Brain microvascular endothelial cell (primary cell): ENCODE data around the gene TECTB.

Source experiments
- DNase-seq: peaks from one replicate; pipeline ENCODE4 v3.0.0-alpha.2; 2020
- H3K27ac ChIP-seq: fragments of 250-450 bp; sonication (Bioruptor Pico); 2 replicates; pipeline ENCODE4 v1.5.1; 2020; ENCODE audit warnings: mild to moderate bottlenecking, moderate library complexity
- H3K27me3 ChIP-seq: fragments of 250-450 bp; sonication (Bioruptor Pico); replicated peaks from 2 replicates; pipeline ENCODE4 v1.5.1; 2020; ENCODE audit warnings: mild to moderate bottlenecking
- H3K36me3 ChIP-seq: fragments of 250-450 bp; sonication (Bioruptor Pico); replicated peaks from 2 replicates; pipeline ENCODE4 v1.5.1; 2020; ENCODE audit warnings: mild to moderate bottlenecking
- H3K4me3 ChIP-seq: 2 replicates; pipeline ENCODE4 v1.5.1; 2011; ENCODE audit warnings: low read depth, mild to moderate bottlenecking, control low read depth, low read length, moderate library complexity
- in situ Hi-C: cut with HindIII; loops from 2 replicates; pipeline ENCODE4 v1.10.0; 2017; ENCODE audit warnings: low sequenced_read_pairs, low pct_ligation_motif_present
- TF ChIP-seq, protein P1 (sequence below): IDR thresholded peaks from 2 replicates; pipeline ENCODE4 v1.5.1; 2011; ENCODE audit warnings: low read depth, mild to moderate bottlenecking, moderate library complexity, low read length, control low read depth, inconsistent platforms; ENCODE audit errors: missing control alignments

TECTB gene

DNA sequence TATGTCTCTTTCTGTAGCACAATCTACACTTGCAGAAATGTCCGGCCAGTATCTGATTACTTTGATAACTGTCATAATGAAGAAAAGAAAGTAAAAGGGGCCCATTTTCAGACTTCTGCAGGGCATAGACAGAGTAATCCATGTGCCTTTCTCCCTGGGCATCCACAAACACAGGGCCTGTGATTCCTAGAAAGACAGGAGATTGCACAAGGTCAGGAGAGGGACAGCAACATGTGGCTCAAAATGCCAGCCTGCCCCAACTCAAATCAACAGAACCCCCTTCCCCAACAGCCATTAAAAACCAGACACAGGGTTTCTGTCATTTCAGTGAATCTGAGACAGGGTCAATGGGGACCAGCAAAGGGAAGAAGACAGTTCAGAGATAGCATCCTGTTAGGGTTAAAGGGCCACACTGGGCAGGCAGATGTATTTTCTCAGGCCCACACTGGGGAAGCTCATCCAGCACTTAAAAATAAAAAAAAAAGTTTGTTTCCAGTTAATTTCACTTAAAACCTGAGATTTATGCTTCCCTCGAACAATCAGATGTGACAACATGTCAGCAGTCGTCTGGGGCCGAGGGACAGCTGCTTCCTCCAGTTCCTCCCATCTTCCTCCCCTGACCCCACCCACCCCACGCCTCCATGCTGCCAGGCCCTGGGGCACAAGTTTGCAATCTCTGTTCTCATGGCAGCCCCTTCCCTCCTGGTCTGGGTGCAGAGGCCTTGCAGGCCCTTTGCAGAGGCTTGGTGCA, 60.0 kb downstream of the TECTB start:
- Histone ChIP-seq H3K36me3 (no peaks in the 10 kb centered on the region), H3K27me3 (no peaks in the 10 kb centered on the region), H3K4me3 (no peak overlapping the region), H3K27ac (no peak overlapping the region)
- TF ChIP-seq, protein P1, sequence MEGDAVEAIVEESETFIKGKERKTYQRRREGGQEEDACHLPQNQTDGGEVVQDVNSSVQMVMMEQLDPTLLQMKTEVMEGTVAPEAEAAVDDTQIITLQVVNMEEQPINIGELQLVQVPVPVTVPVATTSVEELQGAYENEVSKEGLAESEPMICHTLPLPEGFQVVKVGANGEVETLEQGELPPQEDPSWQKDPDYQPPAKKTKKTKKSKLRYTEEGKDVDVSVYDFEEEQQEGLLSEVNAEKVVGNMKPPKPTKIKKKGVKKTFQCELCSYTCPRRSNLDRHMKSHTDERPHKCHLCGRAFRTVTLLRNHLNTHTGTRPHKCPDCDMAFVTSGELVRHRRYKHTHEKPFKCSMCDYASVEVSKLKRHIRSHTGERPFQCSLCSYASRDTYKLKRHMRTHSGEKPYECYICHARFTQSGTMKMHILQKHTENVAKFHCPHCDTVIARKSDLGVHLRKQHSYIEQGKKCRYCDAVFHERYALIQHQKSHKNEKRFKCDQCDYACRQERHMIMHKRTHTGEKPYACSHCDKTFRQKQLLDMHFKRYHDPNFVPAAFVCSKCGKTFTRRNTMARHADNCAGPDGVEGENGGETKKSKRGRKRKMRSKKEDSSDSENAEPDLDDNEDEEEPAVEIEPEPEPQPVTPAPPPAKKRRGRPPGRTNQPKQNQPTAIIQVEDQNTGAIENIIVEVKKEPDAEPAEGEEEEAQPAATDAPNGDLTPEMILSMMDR = no peak
- in situ Hi-C loops = no loop called here
- no peak for DNase-seq

DNA sequence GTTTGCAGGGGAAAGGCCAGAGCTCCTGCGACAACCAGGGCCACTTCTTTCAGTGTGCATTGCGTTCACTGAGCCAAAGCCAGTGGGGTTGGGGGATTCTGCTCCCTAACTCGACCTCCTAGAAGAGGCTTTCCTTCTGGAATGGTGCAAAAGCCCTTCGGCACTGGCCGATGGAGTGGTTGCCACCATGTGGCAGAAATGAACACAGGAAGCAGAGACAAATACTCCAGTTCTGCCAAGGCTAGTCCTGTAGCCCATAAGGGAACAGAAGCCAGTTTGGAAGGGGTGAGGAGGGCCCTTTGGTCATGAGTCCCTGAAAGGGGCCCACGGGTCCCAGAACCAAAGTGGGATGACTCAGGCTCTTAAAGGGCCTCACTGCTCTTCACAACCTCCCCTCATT, 61.1 kb downstream of the TECTB start:
- H3K36me3 ChIP-seq = no peaks in the 10 kb centered on the region
- no peak overlapping the region for H3K27ac ChIP-seq
- no peak for DNase-seq
- in situ Hi-C loops = no loop called here
- no peaks in the 10 kb centered on the region for H3K27me3 ChIP-seq
- TF ChIP-seq, protein P1 = peak; percentile 4
- H3K4me3 ChIP-seq = no peak overlapping the region

GRCh38 chr10:112345202-112345601, 62.0 kb downstream of the TECTB start:
- DNase-seq = no peak
- H3K4me3 ChIP-seq = no peak overlapping the region
- no peak overlapping the region for H3K27ac ChIP-seq
- no peaks in the 10 kb centered on the region for H3K27me3 ChIP-seq
- H3K36me3 ChIP-seq = no peaks in the 10 kb centered on the region
- in situ Hi-C loops = no loop called here
- TF ChIP-seq, protein P1 = no peak

- Histone ChIP-seq H3K27me3 (no peaks in the 10 kb centered on the region), H3K27ac (no peak overlapping the region), H3K36me3 (no peaks in the 10 kb centered on the region), H3K4me3 (no peak overlapping the region)
- in situ Hi-C loops = no loop called here
- TF ChIP-seq, protein P1 = no peak
- no peak for DNase-seq
Observed at GRCh38 chr10:112345743-112346142, 62.5 kb downstream of the TECTB start.

GRCh38 chr10:112346774-112347173, 63.6 kb downstream of the TECTB start:
- H3K4me3 ChIP-seq = no peak overlapping the region
- in situ Hi-C loops = no loop called here
- H3K27ac ChIP-seq = no peak overlapping the region
- TF ChIP-seq, protein P1 = no peak
- no peaks in the 10 kb centered on the region for H3K27me3 ChIP-seq
- no peaks in the 10 kb centered on the region for H3K36me3 ChIP-seq
- no peak for DNase-seq
